ENCODE measurements around the gene DAB1. TPM values are rescaled to one million over a fixed set of nuclear protein-coding genes. Genes with fewer than 3 reads are reported as not detected.

Gene DAB1
- total and polyA plus RNA-seq, 4 donors, result 0.05 to 2.6 (median 1.8) TPM

DNA sequence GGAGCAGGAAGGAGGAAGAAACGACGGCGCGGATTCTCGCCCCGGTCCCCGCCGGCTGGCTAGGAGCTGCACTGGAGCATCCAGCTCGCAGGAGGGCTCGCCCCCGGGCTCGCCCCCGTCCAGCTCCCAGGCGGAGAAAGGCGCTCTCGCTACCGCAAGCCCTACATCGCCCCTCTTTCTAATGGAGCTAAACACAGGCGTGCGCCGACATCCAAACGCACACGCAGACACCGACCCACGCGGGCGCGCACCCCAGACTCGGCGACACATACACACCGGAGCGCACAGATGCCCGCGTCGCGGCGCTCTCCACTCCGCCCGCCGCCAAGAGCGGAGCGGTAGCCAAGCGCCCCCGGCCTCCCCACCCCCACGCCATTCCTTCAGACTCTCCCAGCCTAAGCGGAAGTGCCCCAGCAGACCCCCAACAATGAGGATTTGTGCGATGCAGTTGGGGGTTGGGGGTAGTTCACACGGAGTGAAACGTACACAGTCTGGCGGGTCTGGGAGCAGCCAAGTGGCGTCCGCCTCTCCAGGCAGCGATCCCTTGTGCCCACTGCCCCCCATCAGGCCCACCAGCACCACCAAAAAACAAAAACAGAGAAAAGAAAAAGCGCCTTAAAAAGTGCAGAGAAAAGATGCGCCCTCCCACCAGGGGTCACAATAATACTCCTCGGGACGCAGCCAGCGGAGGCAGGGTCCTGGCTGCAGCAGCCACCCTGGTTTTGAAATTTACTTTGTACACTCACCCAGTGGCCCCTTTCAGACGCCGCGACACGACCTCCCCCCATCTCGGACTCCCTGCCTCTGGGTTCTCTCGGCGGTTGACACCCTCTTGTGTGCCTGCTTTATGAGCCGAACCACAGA is 1.4 kb downstream of the DAB1 start:
- peak; percentile 42 for ATAC-seq (ENCODE audit: low FRiP score)
- H3K4me3 ChIP-seq (ENCODE audit: low read length in 2 of 2), result no peak overlapping the region
- intact Hi-C loops (cut with DNase I), result no loop called here
- peaks cover 0 to 1% of the 10 kb centered on the region in 2 donors for H3K27me3 ChIP-seq (ENCODE audit: control insufficient read depth in 1 of 2, insufficient read depth in 2 of 2, low read length in 1 of 2)
- DNase-seq, result no peak
- no peaks in the 10 kb centered on the region for H3K9me3 ChIP-seq (ENCODE audit: control insufficient read depth, low read length)
- 1% methylated on average over 63 to 66 of the region's 66 CpGs for WGBS, 2 donors
- no peaks in the 10 kb centered on the region for H3K36me3 ChIP-seq (ENCODE audit: control insufficient read depth in 1 of 2, insufficient read depth in 2 of 2, low read length in 1 of 2)
- no peak overlapping the region for H3K27ac ChIP-seq (ENCODE audit: low read depth in 1 of 2, low read length in 2 of 2)
- no peaks in the 10 kb centered on the region for H3K4me1 ChIP-seq (ENCODE audit: control insufficient read depth in 1 of 2, insufficient read depth in 2 of 2, low read length in 2 of 2)

DNA sequence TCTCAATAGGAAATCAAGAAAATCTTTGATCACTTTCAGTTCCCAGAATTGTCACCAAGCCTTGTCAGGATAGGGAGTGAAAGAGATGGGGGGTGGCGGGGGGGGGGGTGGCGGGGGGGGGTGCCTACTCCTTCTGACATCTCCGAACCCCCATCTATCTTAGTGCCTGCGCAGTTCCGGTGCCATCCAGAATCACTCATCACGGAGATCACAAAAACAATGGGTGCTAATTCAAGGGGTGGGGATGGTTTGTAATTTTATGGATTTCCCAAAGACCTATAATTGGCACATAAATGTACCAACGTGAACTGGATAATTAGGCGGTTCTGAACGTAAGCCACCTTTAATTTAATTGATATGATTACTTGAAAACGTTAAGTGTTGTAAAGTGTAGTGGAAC is 2.1 kb downstream of the DAB1 start:
- Histone ChIP-seq H3K4me3 (ENCODE audit: low read length in 2 of 2) (no peak overlapping the region), H3K27ac (ENCODE audit: low read depth in 1 of 2, low read length in 2 of 2) (no peak overlapping the region), H3K4me1 (ENCODE audit: control insufficient read depth in 1 of 2, insufficient read depth in 2 of 2, low read length in 2 of 2) (no peaks in the 10 kb centered on the region), H3K9me3 (ENCODE audit: control insufficient read depth, low read length) (no peaks in the 10 kb centered on the region), H3K36me3 (ENCODE audit: control insufficient read depth in 1 of 2, insufficient read depth in 2 of 2, low read length in 1 of 2) (no peaks in the 10 kb centered on the region), H3K27me3 (ENCODE audit: control insufficient read depth in 1 of 2, insufficient read depth in 2 of 2, low read length in 1 of 2) (peaks cover 0 to 1% of the 10 kb centered on the region in 2 donors)
- WGBS, 2 donors, result 1 to 2% methylated on average over 10 of the region's 10 CpGs
- DNase-seq, result no peak
- intact Hi-C loops (cut with DNase I), result no loop called here
- no peak for ATAC-seq (ENCODE audit: low FRiP score)

DNA sequence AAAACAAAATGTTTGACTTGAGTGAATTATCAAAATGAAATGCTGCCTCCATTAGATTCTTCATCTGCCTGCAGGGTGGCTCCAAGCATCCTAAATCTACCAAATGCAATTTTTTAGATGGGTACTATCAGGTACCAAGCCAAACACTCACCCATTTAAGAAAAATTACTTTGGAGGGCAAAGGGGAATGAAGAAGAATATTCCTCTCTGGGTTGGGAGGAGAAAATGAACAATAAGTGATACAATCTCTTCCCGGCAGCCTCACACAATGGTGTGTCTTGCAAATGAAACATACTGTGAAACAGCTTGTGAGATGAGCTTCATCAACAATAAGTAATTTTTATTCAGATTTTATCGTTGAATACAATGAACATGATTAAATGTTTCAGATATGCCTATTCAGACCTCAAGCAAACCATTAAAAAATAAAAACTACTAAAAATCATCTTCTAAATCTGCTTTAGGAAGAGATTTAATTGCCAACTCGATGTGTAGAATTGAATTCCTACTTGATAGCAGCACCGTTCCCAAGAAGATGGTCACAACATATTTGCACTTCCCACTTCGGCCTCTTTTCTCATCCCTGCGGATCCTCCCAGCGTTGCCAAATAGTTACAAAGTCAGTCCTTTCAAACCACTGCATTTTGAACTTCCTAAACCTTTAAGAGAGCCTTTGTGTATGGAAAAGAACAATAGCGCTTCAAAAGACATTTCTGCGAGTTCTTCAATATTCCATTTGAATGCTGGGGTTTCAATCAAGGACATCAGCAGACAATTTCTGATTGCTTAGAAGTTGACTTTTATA is 2.7 kb downstream of the DAB1 start:
- H3K9me3 ChIP-seq (ENCODE audit: control insufficient read depth, low read length), result no peaks in the 10 kb centered on the region
- 14 to 21% methylated on average over 9 of the region's 9 CpGs for WGBS, 2 donors
- no peaks in the 10 kb centered on the region for H3K4me1 ChIP-seq (ENCODE audit: control insufficient read depth in 1 of 2, insufficient read depth in 2 of 2, low read length in 2 of 2)
- no peaks in the 10 kb centered on the region for H3K36me3 ChIP-seq (ENCODE audit: control insufficient read depth in 1 of 2, insufficient read depth in 2 of 2, low read length in 1 of 2)
- H3K4me3 ChIP-seq (ENCODE audit: low read length in 2 of 2), result no peak overlapping the region
- DNase-seq (no peak), ATAC-seq (ENCODE audit: low FRiP score) (no peak)
- no peak overlapping the region for H3K27ac ChIP-seq (ENCODE audit: low read depth in 1 of 2, low read length in 2 of 2)
- intact Hi-C loops (cut with DNase I), result no loop called here
- H3K27me3 ChIP-seq (ENCODE audit: control insufficient read depth in 1 of 2, insufficient read depth in 2 of 2, low read length in 1 of 2), result peaks cover 0 to 1% of the 10 kb centered on the region in 2 donors

DNA sequence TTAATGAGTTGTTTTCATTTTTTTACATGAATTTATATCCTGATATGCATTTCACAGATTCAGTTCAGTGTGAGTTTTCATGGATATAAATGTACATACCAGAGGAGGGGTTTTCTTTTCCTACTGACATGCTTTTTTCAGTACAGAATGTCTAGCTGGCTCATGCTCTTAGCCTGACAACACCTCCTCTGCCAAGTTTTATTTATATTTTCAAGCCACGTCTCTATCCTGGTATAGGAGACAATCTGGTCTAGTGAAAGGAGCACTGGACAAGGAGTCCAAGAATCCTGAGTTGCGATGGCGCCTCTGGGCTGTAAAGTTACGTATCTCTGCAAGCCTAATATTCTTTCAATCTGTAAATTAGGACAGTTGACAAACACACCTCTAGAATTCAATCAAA is 4.9 kb downstream of the DAB1 start:
- H3K27me3 ChIP-seq (ENCODE audit: control insufficient read depth in 1 of 2, insufficient read depth in 2 of 2, low read length in 1 of 2), result peaks cover 0 to 1% of the 10 kb centered on the region in 2 donors
- intact Hi-C loops (cut with DNase I), result no loop called here
- H3K27ac ChIP-seq (ENCODE audit: low read depth in 1 of 2, low read length in 2 of 2), result no peak overlapping the region
- 69 to 71% methylated on average over 4 of the region's 4 CpGs for WGBS, 2 donors
- DNase-seq, result no peak
- H3K36me3 ChIP-seq (ENCODE audit: control insufficient read depth in 1 of 2, insufficient read depth in 2 of 2, low read length in 1 of 2), result no peaks in the 10 kb centered on the region
- no peak for ATAC-seq (ENCODE audit: low FRiP score)
- no peaks in the 10 kb centered on the region for H3K4me1 ChIP-seq (ENCODE audit: control insufficient read depth in 1 of 2, insufficient read depth in 2 of 2, low read length in 2 of 2)
- no peak overlapping the region for H3K4me3 ChIP-seq (ENCODE audit: low read length in 2 of 2)
- H3K9me3 ChIP-seq (ENCODE audit: control insufficient read depth, low read length), result no peaks in the 10 kb centered on the region

DNA sequence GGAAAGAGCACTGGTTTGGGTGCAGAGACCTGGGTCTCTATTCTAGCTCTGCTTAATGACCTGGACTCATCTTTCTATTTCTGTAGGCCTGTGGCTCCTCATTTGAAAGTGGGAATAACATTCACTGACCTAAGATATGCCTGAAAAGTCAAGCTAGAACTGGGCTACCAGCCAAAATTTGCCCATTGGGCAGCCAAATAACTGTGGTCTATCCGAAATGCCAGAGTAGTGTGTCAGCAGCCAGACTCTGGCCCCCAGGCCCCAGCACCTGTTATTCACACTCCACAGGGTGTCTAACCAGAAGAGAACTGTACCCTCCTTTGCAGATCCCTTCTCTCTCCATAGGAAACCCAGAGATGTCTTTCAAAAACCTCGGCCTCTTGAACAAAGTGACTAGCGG is 12.6 kb downstream of the DAB1 start:
- DNase-seq, result no peak
- no peak overlapping the region for H3K27ac ChIP-seq (ENCODE audit: low read depth in 1 of 2, low read length in 2 of 2)
- no peaks in the 10 kb centered on the region for H3K36me3 ChIP-seq (ENCODE audit: control insufficient read depth in 1 of 2, insufficient read depth in 2 of 2, low read length in 1 of 2)
- intact Hi-C loops (cut with DNase I), result no loop called here
- H3K9me3 ChIP-seq (ENCODE audit: control insufficient read depth, low read length), result peaks cover 2% of the 10 kb centered on the region
- H3K4me3 ChIP-seq (ENCODE audit: low read length in 2 of 2), result no peak overlapping the region
- ATAC-seq (ENCODE audit: low FRiP score), result no peak
- H3K27me3 ChIP-seq (ENCODE audit: control insufficient read depth in 1 of 2, insufficient read depth in 2 of 2, low read length in 1 of 2), result no peaks in the 10 kb centered on the region
- WGBS, 2 donors, result 74 to 76% methylated on average over 3 of the region's 3 CpGs
- H3K4me1 ChIP-seq (ENCODE audit: control insufficient read depth in 1 of 2, insufficient read depth in 2 of 2, low read length in 2 of 2), result no peaks in the 10 kb centered on the region

DNA sequence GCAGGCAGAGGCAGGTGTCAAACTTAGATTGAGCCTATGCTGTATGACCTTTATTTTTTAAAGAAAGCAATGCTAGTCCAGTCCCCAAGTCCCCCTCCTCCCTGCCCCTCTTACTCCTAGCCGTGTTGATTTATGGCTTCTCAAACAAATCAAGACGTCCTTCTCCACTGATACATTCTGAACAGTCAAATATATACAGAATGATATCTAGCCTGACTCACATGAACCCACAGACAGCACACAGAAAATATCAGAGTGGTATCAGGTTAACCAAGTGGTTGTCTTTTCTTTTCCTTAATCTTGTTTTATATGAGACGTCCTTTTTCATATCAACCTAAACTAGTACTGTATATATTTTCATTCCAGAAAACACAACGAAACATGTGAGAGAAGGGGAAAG is 13.4 kb downstream of the DAB1 start:
- Histone ChIP-seq H3K4me3 (ENCODE audit: low read length in 2 of 2) (no peak overlapping the region), H3K9me3 (ENCODE audit: control insufficient read depth, low read length) (peaks cover 3% of the 10 kb centered on the region), H3K27ac (ENCODE audit: low read depth in 1 of 2, low read length in 2 of 2) (no peak overlapping the region), H3K36me3 (ENCODE audit: control insufficient read depth in 1 of 2, insufficient read depth in 2 of 2, low read length in 1 of 2) (no peaks in the 10 kb centered on the region), H3K4me1 (ENCODE audit: control insufficient read depth in 1 of 2, insufficient read depth in 2 of 2, low read length in 2 of 2) (no peaks in the 10 kb centered on the region), H3K27me3 (ENCODE audit: control insufficient read depth in 1 of 2, insufficient read depth in 2 of 2, low read length in 1 of 2) (no peaks in the 10 kb centered on the region)
- WGBS, 2 donors, result 27 to 39% methylated on average over 4 of the region's 4 CpGs
- ATAC-seq (ENCODE audit: low FRiP score), result no peak
- DNase-seq, result no peak
- intact Hi-C loops (cut with DNase I), result no loop called here

DNA sequence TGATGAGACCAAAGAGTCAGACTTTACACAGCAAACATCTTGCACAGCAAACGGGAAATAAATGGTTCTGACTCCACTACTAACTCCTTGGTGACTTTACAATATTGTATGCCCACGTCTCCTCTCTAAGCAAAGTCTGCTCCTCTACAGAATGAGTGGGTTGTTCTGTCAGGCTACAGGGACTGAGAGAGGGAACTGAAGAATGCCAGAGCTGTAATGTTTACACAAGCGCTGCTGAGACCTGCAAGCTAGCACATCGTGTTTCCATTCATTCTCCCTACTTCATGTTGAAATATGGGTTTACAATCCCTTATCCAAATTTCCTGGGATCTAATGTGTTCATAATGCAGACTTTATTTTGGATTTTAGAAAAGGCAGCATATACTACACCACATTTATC is 15.9 kb downstream of the DAB1 start:
- Histone ChIP-seq H3K27me3 (ENCODE audit: control insufficient read depth in 1 of 2, insufficient read depth in 2 of 2, low read length in 1 of 2) (no peaks in the 10 kb centered on the region), H3K27ac (ENCODE audit: low read depth in 1 of 2, low read length in 2 of 2) (no peak overlapping the region), H3K4me1 (ENCODE audit: control insufficient read depth in 1 of 2, insufficient read depth in 2 of 2, low read length in 2 of 2) (no peaks in the 10 kb centered on the region), H3K9me3 (ENCODE audit: control insufficient read depth, low read length) (peaks cover 3% of the 10 kb centered on the region), H3K36me3 (ENCODE audit: control insufficient read depth in 1 of 2, insufficient read depth in 2 of 2, low read length in 1 of 2) (no peaks in the 10 kb centered on the region), H3K4me3 (ENCODE audit: low read length in 2 of 2) (no peak overlapping the region)
- ATAC-seq (ENCODE audit: low FRiP score), result no peak
- DNase-seq, result no peak
- intact Hi-C loops (cut with DNase I), result no loop called here
- 3 to 7% methylated on average over 4 of the region's 4 CpGs for WGBS, 2 donors

DNA sequence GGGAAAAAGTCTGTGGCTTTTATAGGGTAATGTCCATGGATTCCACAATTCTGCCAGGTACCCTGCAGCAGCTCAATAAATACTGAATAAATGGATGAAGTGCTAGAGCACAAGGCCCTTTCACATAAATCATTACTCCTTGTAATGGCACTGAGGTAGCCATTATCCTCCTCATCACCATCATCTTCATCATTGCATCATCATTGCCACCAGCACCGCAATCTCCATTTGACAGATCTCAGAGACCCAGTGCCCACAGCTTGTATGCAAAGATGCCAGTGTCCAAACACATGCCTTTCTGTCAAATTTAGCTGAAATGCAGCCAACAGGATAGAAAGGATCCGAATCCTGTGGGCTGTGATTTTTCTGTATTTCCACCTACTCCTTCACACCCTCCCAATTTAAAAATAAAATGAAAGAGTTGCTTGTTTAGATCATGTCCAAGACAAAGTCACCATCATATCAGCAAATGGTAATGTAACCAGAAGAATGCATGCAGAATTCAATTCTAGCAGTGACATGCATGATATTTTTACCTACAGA is 17.4 kb downstream of the DAB1 start:
- H3K4me1 ChIP-seq (ENCODE audit: control insufficient read depth in 1 of 2, insufficient read depth in 2 of 2, low read length in 2 of 2), result no peaks in the 10 kb centered on the region
- no peaks in the 10 kb centered on the region for H3K27me3 ChIP-seq (ENCODE audit: control insufficient read depth in 1 of 2, insufficient read depth in 2 of 2, low read length in 1 of 2)
- no peak overlapping the region for H3K4me3 ChIP-seq (ENCODE audit: low read length in 2 of 2)
- WGBS, 2 donors, result 60 to 72% methylated on average over 2 of the region's 2 CpGs
- no peak for ATAC-seq (ENCODE audit: low FRiP score)
- no peak overlapping the region for H3K27ac ChIP-seq (ENCODE audit: low read depth in 1 of 2, low read length in 2 of 2)
- intact Hi-C loops (cut with DNase I), result no loop called here
- DNase-seq, result no peak
- H3K36me3 ChIP-seq (ENCODE audit: control insufficient read depth in 1 of 2, insufficient read depth in 2 of 2, low read length in 1 of 2), result no peaks in the 10 kb centered on the region
- peaks cover 1% of the 10 kb centered on the region for H3K9me3 ChIP-seq (ENCODE audit: control insufficient read depth, low read length)
